ENCODE results near the gene DNAH9. TPM values are rescaled to one million over a fixed set of nuclear protein-coding genes. Genes with fewer than 3 reads are reported as not detected.

DNAH9 gene
- total RNA-seq, 1 experiment from 2014 or later, result 0.22 TPM

- Histone ChIP-seq H2AFZ (ENCODE audit: low read length) (no peak overlapping the region), H2BK20ac (ENCODE audit: low read depth, low read length, poor library complexity, severe bottlenecking) (no peak overlapping the region), H3K23ac (ENCODE audit: insufficient read length, low read depth, low read length) (no peak overlapping the region), H3K4me2 (ENCODE audit: insufficient read depth, insufficient read length, low read length) (no peak overlapping the region), H3K4ac (ENCODE audit: low read depth, low read length) (no peak overlapping the region), H3K18ac (ENCODE audit: insufficient read length, low read depth, low read length) (no peak overlapping the region), H3K27me3 (ENCODE audit: insufficient read depth, low read length) (no peaks in the 10 kb centered on the region), H3K9ac (ENCODE audit: extremely low read depth, insufficient read length, low read length) (no peak overlapping the region), H3K23me2 (ENCODE audit: insufficient read length, low read depth, low read length, poor library complexity, severe bottlenecking) (no peaks in the 10 kb centered on the region), H3K79me1 (ENCODE audit: insufficient read depth, low read depth, low read length, poor library complexity, severe bottlenecking) (no peaks in the 10 kb centered on the region), H2BK120ac (ENCODE audit: low read depth, low read length, poor library complexity, severe bottlenecking) (no peak overlapping the region), H2BK5ac (ENCODE audit: insufficient read length, low read length) (no peak overlapping the region), H3K14ac (ENCODE audit: insufficient read depth, low read length) (no peak overlapping the region), H2BK12ac (ENCODE audit: insufficient read length, low read depth, low read length) (no peak overlapping the region), H4K91ac (ENCODE audit: insufficient read length, low read depth, low read length) (no peak overlapping the region), H4K20me1 (ENCODE audit: control insufficient read depth, insufficient read depth, insufficient read length) (no peaks in the 10 kb centered on the region), H2BK15ac (ENCODE audit: low read depth, low read length) (no peak overlapping the region), H3K56ac (ENCODE audit: insufficient read length, low read depth, low read length) (no peak overlapping the region), H4K5ac (ENCODE audit: insufficient read length, low read depth, low read length) (no peak overlapping the region), H3K9me3 (ENCODE audit: control insufficient read depth, low read depth, low read length) (no peaks in the 10 kb centered on the region), H3K4me1 (ENCODE audit: insufficient read depth, low read length) (no peaks in the 10 kb centered on the region), H3K79me2 (ENCODE audit: insufficient read depth, low read length) (no peaks in the 10 kb centered on the region), H3T11ph (ENCODE audit: low read length) (no peak overlapping the region), H2AK5ac (ENCODE audit: insufficient read length, low read length) (no peak overlapping the region), H3K27ac (ENCODE audit: insufficient read length, low read depth, low read length) (no peak overlapping the region), H4K8ac (replicated peaks; ENCODE audit: insufficient read length, low read depth, low read length) (no peak overlapping the region)
- TF ChIP-seq CTCF (conservative IDR thresholded peaks at IDR 0.05), result no peak
- Mint-ChIP-seq H3K27ac (no peak overlapping the region; a peak in 1 of 7 replicates), H3K4me3 (no peak overlapping the region; a peak in 1 of 5 replicates), H3K27me3 (ENCODE audit: low read depth) (no peaks in the 10 kb centered on the region), H3K4me1 (no peaks in the 10 kb centered on the region), H3K36me3 (ENCODE audit: insufficient read depth in 1 of 3, low read depth in 3 of 3) (peaks cover 2 to 7% (median 4%) of the 10 kb centered on the region in 3 experiments; a peak in 5 of 7 replicates), H3K9me3 (peaks cover 10 to 12% of the 10 kb centered on the region in 2 experiments)
- no peak for DNase-seq
- WGBS (ENCODE audit: extremely low coverage, insufficient read length, low lambda C conversion rate), result no CpG with 5 or more reads among the region's 2 CpGs
These were observed 317.8 kb downstream of the DNAH9 start for GRCh38 chr17:11916091-11916490.
